LNCaP clone FGC (cell line): ENCODE measurements around the gene NELFA.

Source experiments
- DNase-seq: peaks from one replicate; pipeline ENCODE4 v3.0.0-alpha.2; 2011; ENCODE audit warnings: low read depth
- H3K4me3 ChIP-seq: 2 replicates; pipeline ENCODE4 v1.5.1; 2011; ENCODE audit warnings: mild to moderate bottlenecking, low read depth, low read length, control low read depth
- CTCF ChIP-seq: IDR thresholded peaks from 2 replicates; pipeline ENCODE4 v1.5.1; 2012; ENCODE audit warnings: mild to moderate bottlenecking; ENCODE audit not compliant: control insufficient read depth, insufficient read depth; ENCODE audit errors: extremely low read depth

The NELFA gene

GRCh38 chr4:1979477-1980196 is 29.1 kb downstream of the NELFA start:
- no peak overlapping the region for H3K4me3 ChIP-seq
- no peak for TF ChIP-seq CTCF
- no peak for DNase-seq

- no peak for TF ChIP-seq CTCF
- no peak for DNase-seq
- no peak overlapping the region for H3K4me3 ChIP-seq
Observed at GRCh38 chr4:1978741-1979476, 29.9 kb downstream of the NELFA start.

GRCh38 chr4:1978226-1978625 is 30.5 kb downstream of the NELFA start:
- no peak for TF ChIP-seq CTCF
- DNase-seq, result no peak
- no peak overlapping the region for H3K4me3 ChIP-seq

- H3K4me3 ChIP-seq, result no peak overlapping the region
- TF ChIP-seq CTCF, result no peak
- no peak for DNase-seq
Observed at GRCh38 chr4:1976416-1977352, 32.1 kb downstream of the NELFA start.

GRCh38 chr4:1975880-1976279 is 32.9 kb downstream of the NELFA start:
- no peak overlapping the region for H3K4me3 ChIP-seq
- DNase-seq, result no peak
- TF ChIP-seq CTCF, result no peak

GRCh38 chr4:1975391-1975801 is 33.4 kb downstream of the NELFA start:
- no peak for DNase-seq
- TF ChIP-seq CTCF, result no peak
- H3K4me3 ChIP-seq, result no peak overlapping the region
